SK-N-SH (cell line): ENCODE measurements around the gene PTGIS. TPM values are rescaled to one million over a fixed set of nuclear protein-coding genes. Genes with fewer than 3 reads are reported as not detected.

Source experiments
- CTCF ChIA-PET: fragments of 300-600, 350-600 bp; formaldehyde crosslinking; extraction: SDS; loops from one replicate; lab custom pipeline; 2021; lab: Yijun Ruan, JAX
- POLR2A ChIA-PET: fragments of 350-600 bp; sonication (Branson Sonifier 250); formaldehyde crosslinking; extraction: SDS; loops from one replicate; lab custom pipeline; 2020; ENCODE audit warnings: antibody characterized with exemption, inconsistent platforms; lab: Yijun Ruan, JAX
- DNase-seq: peaks from one replicate; pipeline ENCODE4 v3.0.0; 2012
- H2AFZ ChIP-seq: fragments of 200-600 bp; sonication (generic); 2 replicates; pipeline ENCODE4 v1.8.1; 2016; ENCODE audit warnings: antibody characterized with exemption, mild to moderate bottlenecking, low read depth
- H3F3A ChIP-seq: fragments of 200-600 bp; sonication (generic); replicated peaks from 2 replicates; pipeline ENCODE3; 2016; ENCODE audit warnings: antibody characterized with exemption, mild to moderate bottlenecking; ENCODE audit not compliant: insufficient read depth
- H3K27ac ChIP-seq, 2 experiments: fragments of 200-500 bp in 1 of 2; fragments of 200-600 bp in 1 of 2; sonication (Bioruptor generic) in 1 of 2; sonication (generic), shearing (Covaris generic) in 1 of 2; 2 replicates each; pipeline versions ENCODE4 v1.5.1 to v1.6.1; 2014 to 2016; ENCODE audit warnings: low read depth in 2 of 2, inconsistent platforms in 1 of 2, low read length in 1 of 2, mild to moderate bottlenecking in 1 of 2, mixed read lengths in 1 of 2
- H3K27me3 ChIP-seq: fragments of 200-600 bp; sonication (generic), shearing (Covaris generic); 2 replicates; pipeline ENCODE4 v1.6.1; 2016; ENCODE audit warnings: mixed run types; ENCODE audit not compliant: insufficient read depth
- H3K36me3 ChIP-seq, 2 experiments: fragments of 200-500 bp in 1 of 2; fragments of 200-600 bp in 1 of 2; sonication (Bioruptor generic) in 1 of 2; sonication (generic) in 1 of 2; replicated peaks in 1 of 2; 2 replicates each; pipeline versions ENCODE3 to v1.5.1; 2014 to 2016; ENCODE audit warnings: low read length in 1 of 2, mild to moderate bottlenecking in 1 of 2; ENCODE audit not compliant: insufficient read depth in 2 of 2, control insufficient read depth in 1 of 2
- H3K4me1 ChIP-seq, 2 experiments: fragments of 200-500 bp in 1 of 2; fragments of 200-600 bp in 1 of 2; sonication (Bioruptor generic) in 1 of 2; sonication (generic), shearing (Covaris generic) in 1 of 2; 2 replicates each; pipeline versions ENCODE4 v1.5.1 to v1.6.1; 2014 to 2016; ENCODE audit warnings: low read depth in 1 of 2, low read length in 1 of 2, mixed run types in 1 of 2; ENCODE audit not compliant: insufficient read depth in 2 of 2, control insufficient read depth in 1 of 2
- H3K4me2 ChIP-seq: fragments of 200-600 bp; sonication (generic), shearing (Covaris generic); 2 replicates; pipeline ENCODE4 v1.6.1; 2017; ENCODE audit warnings: mixed run types
- H3K4me3 ChIP-seq, 2 experiments: fragments of 200-500 bp in 1 of 2; fragments of 200-600 bp in 1 of 2; sonication (Bioruptor generic) in 1 of 2; sonication (generic), shearing (Covaris generic) in 1 of 2; 2 replicates each; pipeline versions ENCODE4 v1.5.1 to v1.8.1; 2014 to 2016; ENCODE audit warnings: low read depth in 2 of 2, inconsistent platforms in 1 of 2, low read length in 1 of 2, mild to moderate bottlenecking in 1 of 2, mixed read lengths in 1 of 2, moderate library complexity in 1 of 2
- H3K79me2 ChIP-seq: fragments of 200-600 bp; sonication (generic); 2 replicates; pipeline ENCODE4 v1.8.1; 2017; ENCODE audit warnings: mild to moderate bottlenecking; ENCODE audit not compliant: insufficient read depth
- H3K9ac ChIP-seq: fragments of 200-600 bp; sonication (generic); 2 replicates; pipeline ENCODE4 v1.6.1; 2017; ENCODE audit warnings: mixed run types
- H3K9me2 ChIP-seq: fragments of 200-600 bp; sonication (generic); 2 replicates; pipeline ENCODE4 v1.6.1; 2017; ENCODE audit warnings: mixed run types
- H3K9me3 ChIP-seq: fragments of 200-600 bp; sonication (generic); 2 replicates; pipeline ENCODE4 v1.6.1; 2017; ENCODE audit warnings: mixed run types, mild to moderate bottlenecking, moderate library complexity
- H4K20me1 ChIP-seq: fragments of 200-600 bp; sonication (generic); 2 replicates; pipeline ENCODE4 v1.6.1; 2017; ENCODE audit warnings: mild to moderate bottlenecking, mixed run types; ENCODE audit not compliant: insufficient read depth
- CHD2 ChIP-seq: fragments of 150-350 bp; IDR thresholded peaks from 2 replicates; pipeline ENCODE4 v1.6.1; 2018; ENCODE audit warnings: low read length; ENCODE audit not compliant: partially characterized antibody
- EP300 ChIP-seq, 2 experiments: IDR thresholded peaks; 2 replicates each; pipeline versions ENCODE4 v1.4.0 to v1.6.1; 2012; ENCODE audit warnings: borderline replicate concordance in 1 of 2, low read depth in 1 of 2, low read length in 1 of 2
- EZH2phosphoT487 ChIP-seq: fragments of 200-600 bp; sonication (generic); IDR thresholded peaks from 2 replicates; pipeline ENCODE4 v1.6.1; 2017; ENCODE audit warnings: low read depth, mixed run types, mild to moderate bottlenecking, antibody characterized with exemption, moderate library complexity, borderline replicate concordance
- FOSL2 ChIP-seq: IDR thresholded peaks from 2 replicates; pipeline ENCODE4 v1.4.0; 2012; ENCODE audit warnings: low read depth, mild to moderate bottlenecking, moderate library complexity, borderline replicate concordance
- FOXM1 ChIP-seq: IDR thresholded peaks from 2 replicates; pipeline ENCODE4 v1.4.0; 2012; ENCODE audit warnings: low read depth, mild to moderate bottlenecking
- GABPA ChIP-seq: IDR thresholded peaks from 2 replicates; pipeline ENCODE4 v1.4.0; 2012; ENCODE audit warnings: low read depth, mild to moderate bottlenecking
- MEF2A ChIP-seq: IDR thresholded peaks from 2 replicates; pipeline ENCODE4 v1.4.0; 2012; ENCODE audit warnings: low read depth, borderline replicate concordance
- POLR2AphosphoS5 ChIP-seq: IDR thresholded peaks from 2 replicates; pipeline ENCODE4 v1.6.1; 2012; ENCODE audit warnings: low read depth, low read length
- RAD21 ChIP-seq: IDR thresholded peaks from 2 replicates; pipeline ENCODE4 v1.6.1; 2012; ENCODE audit warnings: mild to moderate bottlenecking, low read length
- RCOR1 ChIP-seq: fragments of 150-350 bp; IDR thresholded peaks from 2 replicates; pipeline ENCODE4 v1.6.1; 2017; ENCODE audit warnings: antibody characterized with exemption, low read length
- RFX5 ChIP-seq: IDR thresholded peaks from 2 replicates; pipeline ENCODE4 v1.6.1; 2012; ENCODE audit warnings: mild to moderate bottlenecking, improper control_type of control experiment, low read length
- SIN3A ChIP-seq: IDR thresholded peaks from 2 replicates; pipeline ENCODE4 v1.6.1; 2012; ENCODE audit warnings: low read depth, mild to moderate bottlenecking, low read length, moderate library complexity, borderline replicate concordance
- SMC3 ChIP-seq: IDR thresholded peaks from 2 replicates; pipeline ENCODE4 v1.6.1; 2012; ENCODE audit warnings: low read depth, low read length, improper control_type of control experiment
- YY1 ChIP-seq: IDR thresholded peaks from 2 replicates; pipeline ENCODE4 v1.4.0; 2012; ENCODE audit warnings: low read depth, mild to moderate bottlenecking
- WGBS: methylation state at CpG from one replicate; pipeline ENCODE4 v1.1.6; 2017; ENCODE audit warnings: low lambda C conversion rate; 5-methylcytosine and 5-hydroxymethylcytosine counted together
- polyA plus RNA-seq, 3 experiments: library from polyadenylated mRNA; depleted of rRNA; stranded (reverse); fragments of >200 nt; gene quantifications; 2 replicates each; pipeline ENCODE4 v1.2.3, GENCODE V29; 2012
- TF ChIP-seq, protein P1 (sequence below): IDR thresholded peaks from 2 replicates; pipeline ENCODE4 v1.4.0; 2012; ENCODE audit warnings: low read depth, borderline replicate concordance
- TF ChIP-seq, protein P2 (sequence below): fragments of 200-600 bp; sonication (generic); IDR thresholded peaks from 2 replicates; pipeline ENCODE4 v1.6.1; 2017; ENCODE audit warnings: antibody characterized with exemption, mild to moderate bottlenecking, moderate library complexity
- TF ChIP-seq, protein P3 (sequence below): IDR thresholded peaks from 2 replicates; pipeline ENCODE4 v1.4.0; 2012; ENCODE audit warnings: low read depth
- TF ChIP-seq, protein P4 (sequence below): IDR thresholded peaks from 2 replicates; pipeline ENCODE4 v1.6.1; 2012; ENCODE audit warnings: mild to moderate bottlenecking, low read depth, low read length, moderate library complexity
- TF ChIP-seq, protein P5 (sequence below): IDR thresholded peaks from 2 replicates; pipeline ENCODE4 v1.4.0; 2012; ENCODE audit warnings: low read depth, borderline replicate concordance

PTGIS gene
- polyA plus RNA-seq, 1 of the 3 experiments (the other 2 are of a cell fraction): 1.0 TPM

DNA sequence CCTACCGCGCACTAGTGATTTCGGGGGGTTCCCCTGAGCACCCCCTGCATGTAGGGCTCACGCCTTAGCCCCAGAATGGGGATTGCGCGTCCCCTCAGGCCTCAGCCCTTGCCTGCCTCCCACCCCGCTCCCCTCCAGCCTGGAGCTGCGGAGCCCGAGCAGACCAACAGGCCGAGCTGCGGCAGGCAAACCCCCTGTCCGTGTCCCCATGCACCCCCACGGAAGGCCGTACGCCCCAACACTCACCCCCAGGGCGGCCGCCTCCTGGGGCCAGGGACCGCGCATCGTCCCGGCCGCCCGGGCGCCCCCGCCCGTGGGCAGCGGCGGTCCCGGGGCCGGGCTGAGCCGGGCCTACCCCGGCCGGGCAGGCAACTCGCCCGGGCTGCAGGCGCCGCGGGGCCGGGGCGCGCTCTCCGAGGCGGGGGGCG, 84.2 kb downstream of the PTGIS start:
- Histone ChIP-seq H2AFZ (0 out of 2 replicates have a peak overlapping the region, but pooled peaks have one; percentile 63), H3K27me3 (peaks cover 29% of the 10 kb centered on the region; the same call in 1 of the 2 replicates), H3F3A (no peaks in the 10 kb centered on the region), H3K27ac (peak overlapping the region in 1 of 2 experiments; percentile 29; a peak in 1 of 4 replicates), H3K36me3 (no peaks in the 10 kb centered on the region), H4K20me1 (no peaks in the 10 kb centered on the region), H3K4me3 (peak overlapping the region; percentile 57 to 65), H3K9me3 (no peaks in the 10 kb centered on the region), H3K9ac (no peak overlapping the region), H3K79me2 (no peaks in the 10 kb centered on the region), H3K4me1 (peaks cover 0 to 13% of the 10 kb centered on the region in 2 experiments; a peak in 1 of 4 replicates), H3K9me2 (no peaks in the 10 kb centered on the region), H3K4me2 (peak overlapping the region; percentile 85)
- ChIA-PET CTCF (interaction anchor here (0.6 to 7.5 kb wide), 62 partner anchors 8 to 677 kb away, joined by 3 to 141 read pairs (median 9); no protein-coding TSS in a partner anchor), POLR2A (interaction anchor here (1.0 to 1.5 kb wide), 3 partner anchors 99 to 147 kb away, joined by 4 to 7 read pairs (median 5); no protein-coding TSS in a partner anchor)
- 10% methylated on average over 15 of the region's 44 CpGs for WGBS
- peak; percentile 85 for DNase-seq
- TF ChIP-seq EZH2phosphoT487 (no peak), RAD21 (no peak), FOSL2 (no peak), YY1 (no peak), FOXM1 (no peak), GABPA (no peak), POLR2AphosphoS5 (no peak), EP300 (IDR thresholded peaks at IDR 0.05; ENCODE audit: borderline replicate concordance in 1 of 2, low read depth in 1 of 2, low read length in 1 of 2) (no peak), SMC3 (no peak), MEF2A (no peak), CHD2 (no peak), RCOR1 (no peak), SIN3A (no peak), RFX5 (no peak)
- TF ChIP-seq, protein P1, sequence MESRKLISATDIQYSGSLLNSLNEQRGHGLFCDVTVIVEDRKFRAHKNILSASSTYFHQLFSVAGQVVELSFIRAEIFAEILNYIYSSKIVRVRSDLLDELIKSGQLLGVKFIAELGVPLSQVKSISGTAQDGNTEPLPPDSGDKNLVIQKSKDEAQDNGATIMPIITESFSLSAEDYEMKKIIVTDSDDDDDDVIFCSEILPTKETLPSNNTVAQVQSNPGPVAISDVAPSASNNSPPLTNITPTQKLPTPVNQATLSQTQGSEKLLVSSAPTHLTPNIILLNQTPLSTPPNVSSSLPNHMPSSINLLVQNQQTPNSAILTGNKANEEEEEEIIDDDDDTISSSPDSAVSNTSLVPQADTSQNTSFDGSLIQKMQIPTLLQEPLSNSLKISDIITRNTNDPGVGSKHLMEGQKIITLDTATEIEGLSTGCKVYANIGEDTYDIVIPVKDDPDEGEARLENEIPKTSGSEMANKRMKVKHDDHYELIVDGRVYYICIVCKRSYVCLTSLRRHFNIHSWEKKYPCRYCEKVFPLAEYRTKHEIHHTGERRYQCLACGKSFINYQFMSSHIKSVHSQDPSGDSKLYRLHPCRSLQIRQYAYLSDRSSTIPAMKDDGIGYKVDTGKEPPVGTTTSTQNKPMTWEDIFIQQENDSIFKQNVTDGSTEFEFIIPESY: no peak
- TF ChIP-seq, protein P2, sequence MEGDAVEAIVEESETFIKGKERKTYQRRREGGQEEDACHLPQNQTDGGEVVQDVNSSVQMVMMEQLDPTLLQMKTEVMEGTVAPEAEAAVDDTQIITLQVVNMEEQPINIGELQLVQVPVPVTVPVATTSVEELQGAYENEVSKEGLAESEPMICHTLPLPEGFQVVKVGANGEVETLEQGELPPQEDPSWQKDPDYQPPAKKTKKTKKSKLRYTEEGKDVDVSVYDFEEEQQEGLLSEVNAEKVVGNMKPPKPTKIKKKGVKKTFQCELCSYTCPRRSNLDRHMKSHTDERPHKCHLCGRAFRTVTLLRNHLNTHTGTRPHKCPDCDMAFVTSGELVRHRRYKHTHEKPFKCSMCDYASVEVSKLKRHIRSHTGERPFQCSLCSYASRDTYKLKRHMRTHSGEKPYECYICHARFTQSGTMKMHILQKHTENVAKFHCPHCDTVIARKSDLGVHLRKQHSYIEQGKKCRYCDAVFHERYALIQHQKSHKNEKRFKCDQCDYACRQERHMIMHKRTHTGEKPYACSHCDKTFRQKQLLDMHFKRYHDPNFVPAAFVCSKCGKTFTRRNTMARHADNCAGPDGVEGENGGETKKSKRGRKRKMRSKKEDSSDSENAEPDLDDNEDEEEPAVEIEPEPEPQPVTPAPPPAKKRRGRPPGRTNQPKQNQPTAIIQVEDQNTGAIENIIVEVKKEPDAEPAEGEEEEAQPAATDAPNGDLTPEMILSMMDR: no peak
- TF ChIP-seq, protein P3, sequence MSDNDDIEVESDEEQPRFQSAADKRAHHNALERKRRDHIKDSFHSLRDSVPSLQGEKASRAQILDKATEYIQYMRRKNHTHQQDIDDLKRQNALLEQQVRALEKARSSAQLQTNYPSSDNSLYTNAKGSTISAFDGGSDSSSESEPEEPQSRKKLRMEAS: no peak
- TF ChIP-seq, protein P4, sequence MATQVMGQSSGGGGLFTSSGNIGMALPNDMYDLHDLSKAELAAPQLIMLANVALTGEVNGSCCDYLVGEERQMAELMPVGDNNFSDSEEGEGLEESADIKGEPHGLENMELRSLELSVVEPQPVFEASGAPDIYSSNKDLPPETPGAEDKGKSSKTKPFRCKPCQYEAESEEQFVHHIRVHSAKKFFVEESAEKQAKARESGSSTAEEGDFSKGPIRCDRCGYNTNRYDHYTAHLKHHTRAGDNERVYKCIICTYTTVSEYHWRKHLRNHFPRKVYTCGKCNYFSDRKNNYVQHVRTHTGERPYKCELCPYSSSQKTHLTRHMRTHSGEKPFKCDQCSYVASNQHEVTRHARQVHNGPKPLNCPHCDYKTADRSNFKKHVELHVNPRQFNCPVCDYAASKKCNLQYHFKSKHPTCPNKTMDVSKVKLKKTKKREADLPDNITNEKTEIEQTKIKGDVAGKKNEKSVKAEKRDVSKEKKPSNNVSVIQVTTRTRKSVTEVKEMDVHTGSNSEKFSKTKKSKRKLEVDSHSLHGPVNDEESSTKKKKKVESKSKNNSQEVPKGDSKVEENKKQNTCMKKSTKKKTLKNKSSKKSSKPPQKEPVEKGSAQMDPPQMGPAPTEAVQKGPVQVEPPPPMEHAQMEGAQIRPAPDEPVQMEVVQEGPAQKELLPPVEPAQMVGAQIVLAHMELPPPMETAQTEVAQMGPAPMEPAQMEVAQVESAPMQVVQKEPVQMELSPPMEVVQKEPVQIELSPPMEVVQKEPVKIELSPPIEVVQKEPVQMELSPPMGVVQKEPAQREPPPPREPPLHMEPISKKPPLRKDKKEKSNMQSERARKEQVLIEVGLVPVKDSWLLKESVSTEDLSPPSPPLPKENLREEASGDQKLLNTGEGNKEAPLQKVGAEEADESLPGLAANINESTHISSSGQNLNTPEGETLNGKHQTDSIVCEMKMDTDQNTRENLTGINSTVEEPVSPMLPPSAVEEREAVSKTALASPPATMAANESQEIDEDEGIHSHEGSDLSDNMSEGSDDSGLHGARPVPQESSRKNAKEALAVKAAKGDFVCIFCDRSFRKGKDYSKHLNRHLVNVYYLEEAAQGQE: no peak
- TF ChIP-seq, protein P5, sequence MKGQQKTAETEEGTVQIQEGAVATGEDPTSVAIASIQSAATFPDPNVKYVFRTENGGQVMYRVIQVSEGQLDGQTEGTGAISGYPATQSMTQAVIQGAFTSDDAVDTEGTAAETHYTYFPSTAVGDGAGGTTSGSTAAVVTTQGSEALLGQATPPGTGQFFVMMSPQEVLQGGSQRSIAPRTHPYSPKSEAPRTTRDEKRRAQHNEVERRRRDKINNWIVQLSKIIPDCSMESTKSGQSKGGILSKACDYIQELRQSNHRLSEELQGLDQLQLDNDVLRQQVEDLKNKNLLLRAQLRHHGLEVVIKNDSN: no peak
